GM21423 (cell line): ENCODE data around the gene SPRED2.

Experiments used
- ATAC-seq: cut with Tn5 transposase; IDR thresholded peaks from one replicate; pipeline ENCODE4 v1.9.1; 2021; ENCODE audit warnings: mild to moderate bottlenecking, moderate library complexity; ENCODE audit not compliant: unreplicated experiment

Gene SPRED2

GRCh38 chr2:65442420-65443020 is 10.1 kb upstream of the SPRED2 start:
- no peak for ATAC-seq

GRCh38 chr2:65438137-65438899 is 5.9 kb upstream of the SPRED2 start:
- ATAC-seq, result no peak

GRCh38 chr2:65437392-65438135 is 5.2 kb upstream of the SPRED2 start:
- ATAC-seq, result no peak

GRCh38 chr2:65436824-65437221 is 4.4 kb upstream of the SPRED2 start:
- peak; percentile 62 for ATAC-seq

- ATAC-seq, result peak; percentile 26
These were observed 3.9 kb upstream of the SPRED2 start for GRCh38 chr2:65436169-65436823.

- peak; percentile 25 for ATAC-seq
These were observed 3.3 kb upstream of the SPRED2 start for GRCh38 chr2:65435625-65436168.

- ATAC-seq, result no peak
These were observed 2.3 kb upstream of the SPRED2 start for GRCh38 chr2:65434592-65435241.

GRCh38 chr2:65431421-65432226 is 775 bp downstream of the SPRED2 start:
- ATAC-seq, result peak; percentile 34

GRCh38 chr2:65430603-65431420 is 1.6 kb downstream of the SPRED2 start:
- peak; percentile 41 for ATAC-seq

GRCh38 chr2:65429786-65430602 is 2.4 kb downstream of the SPRED2 start:
- ATAC-seq, result peak; percentile 19

GRCh38 chr2:65427532-65427931 is 4.9 kb downstream of the SPRED2 start:
- ATAC-seq, result no peak

- ATAC-seq, result no peak
These were observed 7.1 kb downstream of the SPRED2 start for GRCh38 chr2:65425276-65425675.

GRCh38 chr2:65424391-65424790 is 8.0 kb downstream of the SPRED2 start:
- ATAC-seq, result no peak

- ATAC-seq, result no peak
These were observed 11.0 kb downstream of the SPRED2 start for GRCh38 chr2:65421432-65421748.

- ATAC-seq, result peak; percentile 83
These were observed 11.5 kb downstream of the SPRED2 start for GRCh38 chr2:65420712-65421431.

- ATAC-seq, result no peak
These were observed 14.8 kb downstream of the SPRED2 start for GRCh38 chr2:65417509-65418085.

- no peak for ATAC-seq
These were observed 15.5 kb downstream of the SPRED2 start for GRCh38 chr2:65416945-65417344.
